PFSK-1 (cell line): ENCODE measurements around the gene ZFYVE1.

Experiments
- FOXP2 ChIP-seq: optimal IDR thresholded peaks from 2 replicates; pipeline ENCODE3; 2011; ENCODE audit warnings: borderline replicate concordance, control low read depth, inconsistent platforms; ENCODE audit not compliant: insufficient read depth; ENCODE audit errors: extremely low read length, extremely low read depth
- POLR2AphosphoS5 ChIP-seq: IDR thresholded peaks from 2 replicates; pipeline ENCODE4 v1.6.1; 2012; ENCODE audit warnings: low read depth, mild to moderate bottlenecking, control low read depth, low read length, moderate library complexity
- REST ChIP-seq, 2 experiments: IDR thresholded peaks; 2 replicates each; pipeline versions ENCODE4 v1.6.1 to v1.8.0; 2011 to 2012; ENCODE audit warnings: low read depth in 2 of 2, low read length in 2 of 2, control low read depth in 1 of 2, inconsistent platforms in 1 of 2, mild to moderate bottlenecking in 1 of 2, moderate library complexity in 1 of 2; ENCODE audit not compliant: insufficient read depth in 1 of 2
- SIN3A ChIP-seq: IDR thresholded peaks from 2 replicates; pipeline ENCODE4 v1.6.1; 2012; ENCODE audit warnings: mild to moderate bottlenecking, low read length, moderate library complexity, borderline replicate concordance; ENCODE audit not compliant: insufficient read depth
- TAF1 ChIP-seq: IDR thresholded peaks from 2 replicates; pipeline ENCODE4 v1.6.1; 2012; ENCODE audit warnings: low read length, control low read depth, borderline replicate concordance; ENCODE audit not compliant: insufficient read depth

ZFYVE1 gene

GRCh38 chr14:72957213-72957612 is 69.7 kb downstream of the ZFYVE1 start:
- TF ChIP-seq POLR2AphosphoS5 = no peak
- no peak for TF ChIP-seq FOXP2
- TF ChIP-seq REST (IDR thresholded peaks at IDR 0.05; ENCODE audit: insufficient read depth in 1 of 2, low read depth in 2 of 2, low read length in 2 of 2) = no peak
- no peak for TF ChIP-seq TAF1
- TF ChIP-seq SIN3A = no peak

DNA sequence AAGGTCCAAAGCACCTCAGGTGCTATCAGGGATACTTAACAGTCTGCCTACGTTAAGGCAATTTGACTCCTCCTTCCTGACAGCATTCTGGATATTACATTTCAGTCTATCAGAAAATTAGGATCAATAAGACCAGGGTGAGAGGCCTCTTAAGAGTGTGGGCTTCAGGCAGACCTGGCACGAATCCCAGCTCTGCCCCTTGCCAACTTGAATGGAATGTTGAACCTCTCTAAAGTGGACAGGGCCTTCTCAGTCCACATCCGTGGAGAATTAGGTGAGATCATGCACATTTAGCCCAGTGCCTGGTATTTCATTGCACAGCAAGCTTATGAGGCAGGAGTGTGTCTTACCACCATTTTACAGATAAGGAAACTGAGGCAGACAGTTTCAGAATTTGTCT is 74.7 kb downstream of the ZFYVE1 start:
- TF ChIP-seq POLR2AphosphoS5 (no peak), SIN3A (no peak), TAF1 (no peak), REST (IDR thresholded peaks at IDR 0.05; ENCODE audit: insufficient read depth in 1 of 2, low read depth in 2 of 2, low read length in 2 of 2) (no peak), FOXP2 (no peak)

- TF ChIP-seq FOXP2 (no peak), REST (IDR thresholded peaks at IDR 0.05; ENCODE audit: insufficient read depth in 1 of 2, low read depth in 2 of 2, low read length in 2 of 2) (no peak), TAF1 (no peak), SIN3A (no peak), POLR2AphosphoS5 (no peak)
These were observed 78.3 kb downstream of the ZFYVE1 start for GRCh38 chr14:72948481-72949138.

- no peak for TF ChIP-seq POLR2AphosphoS5
- TF ChIP-seq SIN3A = no peak
- TF ChIP-seq REST (IDR thresholded peaks at IDR 0.05; ENCODE audit: insufficient read depth in 1 of 2, low read depth in 2 of 2, low read length in 2 of 2) = no peak
- no peak for TF ChIP-seq FOXP2
- no peak for TF ChIP-seq TAF1
These were observed 79.3 kb downstream of the ZFYVE1 start for GRCh38 chr14:72947366-72948160.
